Effector memory CD8-positive, alpha-beta T cell (primary cell): ENCODE results near the gene NKD1.

ENCODE experiments used
- ATAC-seq: fragments of 150-1000 bp; cut with Tn5 transposase; replicated peaks from 2 replicates; pipeline ENCODE4 v1.10.0; 2021; ENCODE audit warnings: mild to moderate bottlenecking, moderate library complexity
- DNase-seq, 3 experiments: peaks; one replicate each; pipeline ENCODE4 v3.0.0; 2021
- H3K27ac Mint-ChIP-seq, 2 donors: one replicate each; pipeline ENCODE4 v1.8.0; 2022; ENCODE audit warnings: mild to moderate bottlenecking in 2 of 2, mixed read lengths in 2 of 2, moderate library complexity in 2 of 2
- H3K27me3 Mint-ChIP-seq, 2 donors: one replicate each; pipeline ENCODE4 v1.8.0; 2022; ENCODE audit warnings: mixed read lengths in 2 of 2
- H3K36me3 Mint-ChIP-seq: one replicate; pipeline ENCODE4 v1.8.0; 2022; ENCODE audit warnings: mild to moderate bottlenecking, moderate library complexity, mixed read lengths; ENCODE audit not compliant: insufficient read depth
- H3K4me1 Mint-ChIP-seq, 2 donors: one replicate each; pipeline ENCODE4 v1.8.0; 2022; ENCODE audit warnings: low read depth in 2 of 2, mixed read lengths in 2 of 2
- H3K4me3 Mint-ChIP-seq, 2 donors: one replicate each; pipeline ENCODE4 v1.8.0; 2022; ENCODE audit warnings: mild to moderate bottlenecking in 2 of 2, mixed read lengths in 2 of 2, moderate library complexity in 2 of 2
- H3K9me3 Mint-ChIP-seq, 2 donors: one replicate each; pipeline ENCODE4 v1.8.0; 2022; ENCODE audit warnings: mixed read lengths in 2 of 2

Gene NKD1

GRCh38 chr16:50611332-50611934, 63.2 kb downstream of the NKD1 start:
- ATAC-seq (no peak), DNase-seq (no peak)
- H3K9me3 Mint-ChIP-seq = no peaks in the 10 kb centered on the region
- peak overlapping the region in 1 of 2 donors; percentile 29 for H3K27ac Mint-ChIP-seq
- H3K4me1 Mint-ChIP-seq = peaks cover 0 to 4% of the 10 kb centered on the region in 2 donors
- H3K4me3 Mint-ChIP-seq = no peak overlapping the region
- no peaks in the 10 kb centered on the region for H3K36me3 Mint-ChIP-seq
- H3K27me3 Mint-ChIP-seq = peaks cover 0 to 11% of the 10 kb centered on the region in 2 donors

GRCh38 chr16:50611995-50612848, 64.0 kb downstream of the NKD1 start:
- peak overlapping the region in 1 of 2 donors; percentile 29 for H3K27ac Mint-ChIP-seq
- no peaks in the 10 kb centered on the region for H3K36me3 Mint-ChIP-seq
- peaks cover 0 to 11% of the 10 kb centered on the region in 2 donors for H3K27me3 Mint-ChIP-seq
- H3K4me1 Mint-ChIP-seq = peaks cover 0 to 4% of the 10 kb centered on the region in 2 donors
- H3K9me3 Mint-ChIP-seq = no peaks in the 10 kb centered on the region
- ATAC-seq (no peak), DNase-seq (no peak)
- no peak overlapping the region for H3K4me3 Mint-ChIP-seq

DNA sequence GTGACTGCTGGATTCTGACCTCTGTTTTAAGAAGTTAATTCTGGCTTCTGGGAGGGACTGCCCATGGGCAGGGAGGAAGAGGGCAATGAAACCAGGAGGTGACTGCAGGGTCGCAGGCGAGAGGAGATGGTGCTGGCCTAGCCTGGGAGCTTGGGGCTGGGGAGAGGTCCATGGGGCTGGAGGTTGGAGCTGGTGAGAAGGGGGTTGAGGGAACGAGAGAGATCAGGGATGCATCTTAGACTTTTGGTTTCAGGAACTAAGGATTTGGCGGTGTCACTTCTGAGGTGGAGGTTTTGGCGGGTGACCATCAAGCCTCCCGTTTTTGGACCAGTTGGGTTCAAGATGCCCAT, 64.6 kb downstream of the NKD1 start:
- ATAC-seq = no peak

GRCh38 chr16:50613281-50613963, 65.2 kb downstream of the NKD1 start:
- Mint-ChIP-seq H3K4me3 (no peak overlapping the region), H3K27me3 (peaks cover 0 to 11% of the 10 kb centered on the region in 2 donors), H3K9me3 (no peaks in the 10 kb centered on the region), H3K36me3 (no peaks in the 10 kb centered on the region), H3K27ac (no peak overlapping the region), H3K4me1 (peaks cover 0 to 4% of the 10 kb centered on the region in 2 donors)
- DNase-seq = no peak
- no peak for ATAC-seq

More for the DNA sequence above, 64.6 kb downstream of the NKD1 start:
- Mint-ChIP-seq H3K9me3 (no peaks in the 10 kb centered on the region), H3K36me3 (no peaks in the 10 kb centered on the region), H3K4me3 (no peak overlapping the region), H3K27ac (no peak overlapping the region), H3K27me3 (peaks cover 0 to 11% of the 10 kb centered on the region in 2 donors), H3K4me1 (peaks cover 0 to 4% of the 10 kb centered on the region in 2 donors)
- DNase-seq = no peak

GRCh38 chr16:50613964-50614474, 65.8 kb downstream of the NKD1 start:
- Mint-ChIP-seq H3K27me3 (peaks cover 0 to 11% of the 10 kb centered on the region in 2 donors), H3K27ac (no peak overlapping the region), H3K9me3 (no peaks in the 10 kb centered on the region), H3K4me3 (no peak overlapping the region), H3K36me3 (no peaks in the 10 kb centered on the region), H3K4me1 (peaks cover 0 to 4% of the 10 kb centered on the region in 2 donors)
- ATAC-seq (no peak), DNase-seq (no peak)

GRCh38 chr16:50614955-50615724, 66.9 kb downstream of the NKD1 start:
- Mint-ChIP-seq H3K27me3 (peaks cover 0 to 11% of the 10 kb centered on the region in 2 donors), H3K9me3 (no peaks in the 10 kb centered on the region), H3K36me3 (no peaks in the 10 kb centered on the region), H3K4me3 (no peak overlapping the region), H3K27ac (no peak overlapping the region), H3K4me1 (peaks cover 0 to 4% of the 10 kb centered on the region in 2 donors)
- DNase-seq (no peak), ATAC-seq (no peak)

- Mint-ChIP-seq H3K27me3 (peaks cover 0 to 11% of the 10 kb centered on the region in 2 donors), H3K4me1 (peaks cover 0 to 4% of the 10 kb centered on the region in 2 donors), H3K27ac (no peak overlapping the region), H3K36me3 (no peaks in the 10 kb centered on the region), H3K9me3 (no peaks in the 10 kb centered on the region), H3K4me3 (no peak overlapping the region)
- ATAC-seq (no peak), DNase-seq (no peak)
Measured at GRCh38 chr16:50615891-50616290, 67.7 kb downstream of the NKD1 start.

GRCh38 chr16:50616386-50616785, 68.2 kb downstream of the NKD1 start:
- no peaks in the 10 kb centered on the region for H3K9me3 Mint-ChIP-seq
- DNase-seq (no peak), ATAC-seq (no peak)
- peaks cover 0 to 4% of the 10 kb centered on the region in 2 donors for H3K4me1 Mint-ChIP-seq
- H3K27me3 Mint-ChIP-seq = peaks cover 0 to 11% of the 10 kb centered on the region in 2 donors
- no peak overlapping the region for H3K4me3 Mint-ChIP-seq
- H3K36me3 Mint-ChIP-seq = no peaks in the 10 kb centered on the region
- no peak overlapping the region for H3K27ac Mint-ChIP-seq

DNA sequence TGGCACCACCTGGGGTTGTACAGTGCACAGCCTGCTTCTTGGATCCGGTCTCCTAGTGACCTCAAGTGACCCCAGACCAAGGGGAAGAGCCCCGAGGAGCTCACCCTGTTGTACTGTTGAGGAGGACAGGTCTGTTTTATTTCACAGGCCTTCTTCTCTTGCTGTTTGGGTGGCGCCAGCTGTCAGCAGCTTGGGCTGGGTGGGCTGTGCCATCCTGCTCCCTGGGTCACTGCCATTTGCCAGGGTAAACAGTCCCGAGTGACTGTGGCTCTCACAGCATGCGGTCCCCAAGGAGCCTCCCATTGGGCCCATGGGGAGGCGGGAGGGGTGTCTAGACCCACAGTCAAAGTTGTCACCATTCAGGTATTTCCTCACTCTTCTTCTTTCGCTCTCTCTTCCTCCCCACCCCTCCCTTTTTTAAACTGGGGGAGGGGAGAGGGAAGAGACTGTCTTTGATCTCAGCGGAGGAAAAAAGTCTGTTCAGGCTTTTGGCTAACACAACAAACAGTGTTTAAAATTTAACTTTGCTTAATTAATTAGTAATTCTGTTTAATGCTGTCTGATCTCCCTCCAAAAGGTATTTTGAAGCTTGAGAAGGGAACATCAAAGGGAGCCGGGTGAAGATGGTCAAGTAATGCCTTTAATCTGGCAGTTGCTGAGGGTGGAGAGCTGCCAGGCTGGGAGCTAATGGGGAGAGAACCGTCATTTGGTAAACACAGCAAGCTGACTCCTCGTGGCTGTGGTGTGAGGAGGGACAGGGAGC, 68.9 kb downstream of the NKD1 start:
- no peak overlapping the region for H3K27ac Mint-ChIP-seq
- ATAC-seq (no peak), DNase-seq (no peak)
- no peaks in the 10 kb centered on the region for H3K36me3 Mint-ChIP-seq
- H3K27me3 Mint-ChIP-seq = peaks cover 0 to 11% of the 10 kb centered on the region in 2 donors
- no peaks in the 10 kb centered on the region for H3K4me1 Mint-ChIP-seq
- H3K4me3 Mint-ChIP-seq = no peak overlapping the region
- no peaks in the 10 kb centered on the region for H3K9me3 Mint-ChIP-seq

DNA sequence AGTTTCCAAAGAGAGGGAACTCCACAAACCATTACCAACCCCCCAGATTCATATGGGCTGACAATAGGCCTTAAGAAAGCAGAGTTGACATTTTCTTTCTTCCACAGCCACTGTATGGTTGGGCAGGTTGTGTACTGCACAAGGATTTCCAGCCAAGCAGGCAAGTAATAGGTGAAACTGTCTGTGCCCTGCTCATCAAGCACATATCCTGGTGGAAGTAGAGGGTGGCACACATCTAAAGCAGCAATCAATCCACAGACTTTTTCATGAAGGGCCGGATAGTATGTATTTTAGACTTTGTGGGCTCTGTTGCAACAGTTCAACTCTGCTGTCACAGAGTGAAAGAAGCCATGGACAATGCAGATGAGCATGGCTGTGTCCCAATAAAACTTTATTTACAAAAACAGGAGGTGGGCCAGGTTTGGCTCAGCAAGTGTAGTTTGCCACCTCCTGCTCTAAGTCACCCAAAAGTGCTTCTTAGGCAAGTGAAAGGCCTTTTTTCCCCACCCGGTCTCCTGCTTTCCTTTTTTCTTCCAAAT, 69.5 kb downstream of the NKD1 start:
- H3K36me3 Mint-ChIP-seq = no peaks in the 10 kb centered on the region
- H3K4me3 Mint-ChIP-seq = no peak overlapping the region
- H3K9me3 Mint-ChIP-seq = no peaks in the 10 kb centered on the region
- H3K27me3 Mint-ChIP-seq = peaks cover 0 to 5% of the 10 kb centered on the region in 2 donors
- DNase-seq (no peak), ATAC-seq (no peak)
- H3K4me1 Mint-ChIP-seq = no peaks in the 10 kb centered on the region
- no peak overlapping the region for H3K27ac Mint-ChIP-seq

DNA sequence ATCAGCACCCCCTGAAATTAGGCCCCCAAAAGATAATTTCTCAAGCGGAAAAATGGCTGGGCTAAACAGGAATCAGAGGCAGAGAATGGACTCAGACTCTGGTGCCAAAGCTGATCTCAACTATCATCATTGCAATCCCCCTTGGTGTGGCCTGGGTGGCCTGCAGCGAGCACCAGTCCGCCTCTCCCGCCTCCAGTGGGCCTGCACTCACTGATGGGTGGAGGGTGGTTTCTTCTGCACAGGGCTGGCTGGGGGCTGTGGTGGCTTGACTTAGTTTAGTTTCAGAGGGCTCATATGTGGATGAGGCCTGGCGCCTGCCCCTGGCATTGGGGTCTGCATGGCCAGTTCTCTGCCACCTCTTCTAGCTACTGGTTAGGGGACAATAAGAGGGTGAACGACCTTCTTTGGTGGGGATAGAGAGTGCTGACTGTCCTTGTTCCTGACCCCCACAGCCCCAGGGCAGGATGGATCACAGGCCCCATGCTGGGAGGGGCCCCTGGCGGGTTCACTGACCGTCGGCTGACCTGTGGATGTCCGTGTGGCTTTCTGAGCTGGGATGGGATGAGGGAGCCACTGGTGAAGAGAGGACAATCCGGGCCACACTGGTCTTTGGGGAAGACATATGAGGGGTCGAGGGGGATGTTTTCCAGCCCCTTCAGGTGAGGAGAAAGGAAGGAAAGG, 70.2 kb downstream of the NKD1 start:
- Mint-ChIP-seq H3K4me1 (no peaks in the 10 kb centered on the region), H3K36me3 (no peaks in the 10 kb centered on the region), H3K27ac (no peak overlapping the region), H3K27me3 (no peaks in the 10 kb centered on the region), H3K4me3 (no peak overlapping the region), H3K9me3 (no peaks in the 10 kb centered on the region)
- no peak for DNase-seq
- ATAC-seq = no peak
